OCI-LY3 (cell line): ENCODE data around the gene FKBP5.

Experiments
- EZH2phosphoT487 ChIP-seq: fragments of 200-600 bp; shearing (Covaris generic); IDR thresholded peaks from 2 replicates; pipeline ENCODE4 v1.6.1; 2018; ENCODE audit warnings: antibody characterized with exemption, mixed run types, low read depth
- TF ChIP-seq, protein P1 (sequence below): fragments of 200-600, 300-600 bp; sonication (generic); IDR thresholded peaks from 2 replicates; pipeline ENCODE4 v1.5.1; 2014; ENCODE audit warnings: antibody characterized with exemption, low read length, low read depth

DNA sequence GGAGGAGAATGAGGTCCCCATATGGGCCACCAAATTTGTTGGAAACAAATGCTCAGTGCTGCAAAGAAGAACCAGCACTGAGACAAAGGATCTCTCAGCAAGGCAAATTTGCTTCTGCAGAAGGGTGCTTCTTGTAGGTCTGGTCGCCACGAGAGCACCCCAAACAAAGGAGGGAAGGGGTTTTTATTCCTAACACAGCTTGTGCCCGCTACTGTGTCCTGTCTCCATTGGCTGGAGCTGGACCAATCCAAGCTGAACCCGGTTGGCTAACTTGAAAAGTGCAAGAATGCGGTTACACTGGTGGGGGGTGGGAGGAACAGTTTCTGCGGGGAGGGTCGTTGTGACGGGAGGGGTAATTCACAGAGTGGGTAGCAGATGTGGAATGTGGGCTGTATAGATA lies 121.9 kb downstream of the FKBP5 start:
- TF ChIP-seq, protein P1, sequence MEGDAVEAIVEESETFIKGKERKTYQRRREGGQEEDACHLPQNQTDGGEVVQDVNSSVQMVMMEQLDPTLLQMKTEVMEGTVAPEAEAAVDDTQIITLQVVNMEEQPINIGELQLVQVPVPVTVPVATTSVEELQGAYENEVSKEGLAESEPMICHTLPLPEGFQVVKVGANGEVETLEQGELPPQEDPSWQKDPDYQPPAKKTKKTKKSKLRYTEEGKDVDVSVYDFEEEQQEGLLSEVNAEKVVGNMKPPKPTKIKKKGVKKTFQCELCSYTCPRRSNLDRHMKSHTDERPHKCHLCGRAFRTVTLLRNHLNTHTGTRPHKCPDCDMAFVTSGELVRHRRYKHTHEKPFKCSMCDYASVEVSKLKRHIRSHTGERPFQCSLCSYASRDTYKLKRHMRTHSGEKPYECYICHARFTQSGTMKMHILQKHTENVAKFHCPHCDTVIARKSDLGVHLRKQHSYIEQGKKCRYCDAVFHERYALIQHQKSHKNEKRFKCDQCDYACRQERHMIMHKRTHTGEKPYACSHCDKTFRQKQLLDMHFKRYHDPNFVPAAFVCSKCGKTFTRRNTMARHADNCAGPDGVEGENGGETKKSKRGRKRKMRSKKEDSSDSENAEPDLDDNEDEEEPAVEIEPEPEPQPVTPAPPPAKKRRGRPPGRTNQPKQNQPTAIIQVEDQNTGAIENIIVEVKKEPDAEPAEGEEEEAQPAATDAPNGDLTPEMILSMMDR, result no peak
- no peak for TF ChIP-seq EZH2phosphoT487
